NOMO-1 (cell line): ENCODE data around the gene MAPKAP1.

Experiments
- DNase-seq, 2 experiments: peaks; one replicate each; lab custom pipeline; 2025; ENCODE audit not compliant: unreplicated experiment in 2 of 2; lab: John Stamatoyannopoulos, UW

The MAPKAP1 gene

DNA sequence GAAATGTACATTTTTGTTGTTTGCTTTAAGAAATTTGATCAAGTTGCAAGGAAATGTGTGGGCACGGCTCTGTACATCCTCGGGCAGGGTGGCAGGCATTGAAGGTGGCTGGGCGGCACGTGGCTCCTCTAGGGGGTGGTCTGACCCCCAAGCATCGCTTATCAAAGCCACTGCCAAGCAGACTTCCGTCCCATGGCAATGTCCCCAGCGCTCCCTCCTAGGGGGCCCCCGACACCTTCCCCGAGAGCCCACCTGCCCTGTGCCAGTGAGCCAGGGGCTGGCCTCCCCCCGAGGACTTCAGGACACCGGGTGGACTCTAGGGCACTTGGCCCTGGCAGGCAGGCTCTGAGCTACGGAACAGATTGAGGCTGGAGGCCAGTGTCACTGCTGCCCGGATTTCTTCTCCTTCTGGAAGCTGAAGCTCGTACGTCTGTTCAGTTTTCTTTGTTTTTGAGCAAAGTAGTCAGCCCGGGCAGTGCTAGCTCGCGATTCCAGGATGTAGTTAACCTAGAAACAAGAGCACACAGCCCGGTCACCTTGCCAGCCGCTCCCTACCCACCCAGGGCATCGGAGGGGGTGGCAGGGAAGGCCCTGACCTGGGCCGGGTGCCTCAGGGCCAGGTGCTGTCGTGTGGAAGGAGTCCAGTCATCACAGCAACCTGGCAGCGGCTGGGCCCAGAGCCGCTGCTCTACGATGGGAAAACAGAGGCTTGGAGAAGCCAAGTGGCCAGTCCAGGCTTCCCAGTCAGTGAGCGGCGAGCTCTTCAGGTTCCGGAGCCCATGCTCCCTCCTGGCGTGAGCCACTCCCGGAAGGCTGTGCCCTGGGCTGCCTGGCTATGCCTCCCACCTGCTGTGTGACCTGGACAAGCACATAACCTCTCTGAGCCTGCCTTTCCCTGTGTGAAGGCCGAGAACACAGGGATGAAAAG lies 268.2 kb downstream of the MAPKAP1 start:
- DNase-seq: no peak

DNA sequence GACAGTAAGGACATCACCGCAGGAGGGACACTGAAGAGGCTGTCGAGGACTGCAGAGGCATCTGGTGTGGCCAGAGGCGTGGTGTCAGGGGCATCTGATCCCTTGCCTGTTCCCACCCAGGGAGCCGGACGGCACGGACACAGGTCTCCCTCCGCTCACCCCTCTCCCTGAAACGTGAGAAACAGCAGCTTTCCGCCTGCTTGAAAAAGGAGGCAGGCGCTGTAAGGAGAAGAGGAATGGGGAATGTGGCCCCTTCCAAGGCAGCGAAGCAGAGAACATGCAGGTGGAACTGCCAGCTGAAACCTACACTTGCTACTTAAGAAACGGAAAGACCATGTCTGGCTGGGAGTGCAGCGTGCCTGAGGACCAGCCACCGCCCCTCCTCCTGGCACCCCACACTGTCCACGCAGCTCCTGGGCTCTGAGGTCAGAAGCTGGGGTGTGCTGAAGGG lies 269.2 kb downstream of the MAPKAP1 start:
- DNase-seq: no peak

DNA sequence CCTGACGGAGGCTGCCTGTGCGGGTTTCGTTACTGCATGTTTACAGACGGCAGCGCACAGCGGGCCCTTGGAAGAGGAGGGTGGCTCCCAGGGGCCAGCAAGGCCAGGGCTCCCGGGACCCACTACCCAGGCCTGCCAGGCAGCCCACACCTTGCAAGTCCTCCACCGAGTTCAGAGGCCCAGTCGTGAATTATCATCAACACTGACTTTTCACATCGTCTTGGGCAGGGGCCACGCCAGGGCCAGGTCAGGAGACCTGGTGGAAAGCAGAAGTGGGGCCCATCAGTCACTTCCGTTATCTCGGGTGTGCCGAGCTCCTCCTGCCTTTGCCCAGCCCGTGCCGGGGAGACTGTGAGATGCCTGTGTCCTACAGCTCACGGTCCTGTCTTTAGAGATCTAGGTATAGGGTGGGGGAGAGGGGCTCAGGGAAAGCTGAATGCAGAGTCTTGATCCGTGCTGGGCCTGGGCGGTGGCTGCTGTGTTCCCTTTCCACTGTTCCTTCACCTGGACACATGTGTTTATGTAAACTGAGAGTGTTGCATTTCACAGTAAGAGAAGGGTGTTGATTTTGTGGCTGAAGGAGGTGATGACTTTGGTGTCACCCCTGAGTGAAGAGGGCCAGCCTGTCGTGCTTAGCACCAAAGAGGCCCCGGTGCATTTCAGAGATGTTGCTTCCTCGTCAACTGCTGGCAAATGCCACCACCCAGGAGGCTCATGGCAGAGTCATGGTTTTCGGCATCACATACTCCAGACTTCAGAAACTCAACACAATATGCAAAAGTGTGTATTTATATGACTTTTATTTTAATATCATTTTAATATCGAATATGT lies 270.2 kb downstream of the MAPKAP1 start:
- DNase-seq: peak; percentile 68 to 69

DNA sequence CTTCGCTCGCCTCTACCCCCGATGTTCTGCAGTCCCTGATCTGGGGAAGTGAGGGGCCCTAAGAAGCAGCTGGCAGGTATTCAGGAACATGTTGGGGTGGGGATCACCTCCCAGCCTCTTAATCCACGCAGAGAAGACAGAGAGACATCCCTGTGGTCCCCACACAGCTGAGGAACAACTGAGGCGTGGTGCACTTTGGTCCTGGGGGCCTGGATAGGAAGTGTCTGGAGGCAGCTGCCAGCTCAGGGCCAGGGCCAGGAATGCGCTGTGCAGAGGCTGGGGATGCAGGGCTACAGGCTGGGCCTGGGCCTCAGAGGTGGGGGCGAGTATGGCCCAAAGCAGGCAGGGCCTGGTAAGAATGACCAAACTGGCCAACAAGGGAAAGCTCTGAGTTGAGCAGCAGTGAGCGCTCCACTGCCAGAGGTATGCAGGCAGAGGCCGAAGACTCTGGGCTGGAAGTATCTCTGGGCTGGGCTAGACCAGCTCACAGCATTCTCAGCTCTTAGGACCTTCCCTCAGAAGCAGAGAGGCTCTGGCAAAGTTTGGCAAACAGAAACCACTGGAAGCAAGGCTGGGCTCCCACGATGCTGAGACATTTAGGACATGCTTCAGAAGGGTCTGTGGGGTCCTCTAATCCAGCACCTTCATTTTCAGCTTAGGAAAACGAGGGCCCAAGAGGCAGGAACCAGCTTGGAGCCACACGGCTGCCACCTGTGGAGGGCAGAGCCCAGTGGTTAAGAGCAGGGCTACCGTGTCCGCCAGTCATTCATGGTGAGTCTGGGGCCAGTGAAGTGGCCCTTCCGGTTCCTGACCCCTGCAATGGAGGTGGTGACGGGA lies 271.0 kb downstream of the MAPKAP1 start:
- DNase-seq: no peak

DNA sequence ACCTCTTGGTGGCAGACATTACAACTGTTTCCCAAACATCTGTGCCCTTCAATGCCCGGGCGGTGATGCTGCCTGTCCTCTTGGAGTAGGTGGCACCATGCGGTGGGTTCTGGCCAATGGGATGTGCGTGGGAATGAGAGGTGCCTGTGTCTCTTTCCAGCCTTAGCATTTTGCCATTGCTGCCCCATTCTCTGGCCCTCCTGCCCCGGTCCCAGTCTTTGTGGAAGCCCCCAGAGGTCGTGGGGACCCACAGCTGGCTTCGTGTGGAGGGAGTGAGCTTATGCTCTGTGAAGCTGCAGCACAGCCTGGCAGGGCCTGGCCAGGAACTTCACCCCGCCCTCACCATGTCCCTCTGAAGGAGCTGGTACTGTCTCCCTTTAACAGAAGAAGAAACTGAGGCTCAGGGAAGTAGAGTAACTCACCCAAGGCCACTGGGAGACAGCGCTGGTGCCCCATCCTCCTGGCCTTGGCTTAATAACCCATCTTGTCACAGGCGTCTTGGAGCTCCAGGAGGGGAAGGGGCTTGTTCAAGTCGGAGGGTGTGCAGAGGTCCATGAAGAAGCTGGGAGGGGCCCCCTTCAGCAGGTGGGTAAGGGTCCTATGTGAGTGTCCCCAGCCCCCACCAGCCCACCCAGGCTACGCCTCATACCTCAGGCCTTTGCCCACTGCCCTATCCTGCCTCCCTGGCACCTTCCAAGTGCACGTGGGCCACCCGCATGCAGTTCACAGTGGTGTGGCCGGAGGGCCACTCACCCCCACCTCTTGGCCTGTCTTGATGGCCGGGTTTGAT lies 271.8 kb downstream of the MAPKAP1 start:
- no peak for DNase-seq

DNA sequence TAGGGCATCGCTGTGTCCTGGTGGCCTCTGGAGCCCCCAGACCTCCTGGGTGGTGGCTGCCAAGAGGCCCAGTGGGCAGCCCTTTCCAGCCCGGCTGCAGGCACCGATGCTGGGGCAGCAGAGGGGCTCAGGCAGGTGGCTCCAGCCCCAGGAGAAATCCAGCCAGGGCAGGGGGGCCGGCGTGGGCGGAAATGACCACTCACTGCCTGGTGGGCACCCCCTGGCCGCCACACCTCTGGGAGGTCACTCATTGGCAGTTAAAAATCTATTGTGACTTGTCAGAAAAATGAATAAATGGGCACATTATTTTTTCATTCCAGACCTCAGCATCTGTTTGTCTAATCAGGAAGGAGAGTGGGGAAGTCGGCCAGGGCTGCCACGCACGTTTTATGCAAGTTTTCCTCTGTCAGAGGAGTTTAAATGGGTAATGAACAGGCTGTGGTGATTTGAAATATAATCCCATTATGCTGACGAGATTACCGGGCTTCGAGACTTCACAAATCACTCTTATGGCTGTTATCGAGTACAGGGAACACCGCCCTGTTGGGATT lies 273.5 kb downstream of the MAPKAP1 start:
- DNase-seq: no peak

DNA sequence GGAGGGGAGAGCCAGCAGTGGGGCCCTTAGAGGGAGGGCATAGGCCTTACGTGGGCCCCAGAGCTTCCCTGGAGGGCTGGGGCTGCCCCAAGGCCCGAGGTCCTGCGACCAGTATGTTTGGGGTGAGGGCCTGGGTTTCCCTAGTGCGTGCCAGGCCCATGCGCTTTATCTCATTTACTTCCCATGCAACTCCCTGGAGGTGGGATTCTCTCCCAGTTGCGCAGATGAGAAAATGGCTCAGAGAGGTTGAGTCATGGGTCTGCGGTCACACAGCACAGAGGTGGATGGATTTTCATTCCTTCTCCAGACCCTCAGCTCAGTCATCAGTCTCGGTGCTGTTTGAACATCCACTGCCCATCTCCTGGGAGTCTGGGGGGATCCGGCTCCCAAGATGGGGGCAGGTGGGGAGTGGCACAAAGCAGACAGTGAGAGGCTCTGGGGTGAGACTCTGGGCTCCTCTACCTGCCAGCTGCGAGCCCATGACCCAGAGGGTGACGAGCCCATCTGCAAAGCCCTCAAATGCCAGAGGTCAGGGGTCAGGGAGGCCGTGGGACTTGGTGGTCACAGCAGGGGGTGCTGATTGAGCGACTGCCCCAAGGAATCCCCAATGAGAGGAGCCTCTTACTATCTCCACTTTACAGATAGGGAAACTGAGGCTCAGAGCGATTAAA lies 274.2 kb downstream of the MAPKAP1 start:
- no peak for DNase-seq

DNA sequence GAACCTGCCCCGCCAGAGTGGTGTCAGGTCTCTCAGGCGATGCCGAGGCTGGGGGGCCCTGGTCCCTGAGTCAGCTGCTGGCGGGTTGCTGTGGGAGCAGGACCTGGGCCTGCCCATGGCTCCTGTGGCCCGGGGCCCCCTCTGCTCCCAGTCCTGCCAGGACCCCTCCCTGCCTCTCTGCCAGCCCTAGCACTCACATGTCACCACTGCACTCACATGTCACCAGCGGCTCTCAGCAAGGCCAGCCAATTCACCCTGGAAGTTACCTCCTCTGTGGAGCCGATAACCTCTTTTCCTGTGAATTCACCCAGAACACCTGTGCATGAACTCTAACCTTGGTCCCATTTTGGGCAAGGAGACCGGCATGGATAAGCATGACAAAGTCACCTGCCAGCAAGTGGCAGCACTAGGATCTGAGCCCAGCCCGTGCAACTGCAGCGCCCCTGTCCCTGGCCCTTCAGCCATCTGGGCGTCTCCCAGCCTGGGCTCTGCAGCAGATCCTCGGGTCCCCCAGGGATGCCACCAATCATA lies 275.2 kb downstream of the MAPKAP1 start:
- DNase-seq: no peak

DNA sequence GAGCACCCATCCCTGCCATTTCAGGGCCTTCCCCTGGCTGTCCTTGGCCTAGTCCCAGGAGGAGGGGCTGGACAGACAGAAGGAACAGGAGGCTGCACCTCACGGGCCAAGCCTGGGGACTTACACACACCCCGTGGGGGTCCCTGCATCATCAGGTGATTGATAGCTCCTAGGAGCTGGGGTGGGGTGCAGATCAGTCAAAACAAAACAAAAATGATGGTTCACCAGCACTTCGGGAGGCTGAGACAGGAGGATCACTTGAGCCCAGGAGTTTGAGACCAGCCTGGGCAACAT lies 276.0 kb downstream of the MAPKAP1 start:
- no peak for DNase-seq

DNA sequence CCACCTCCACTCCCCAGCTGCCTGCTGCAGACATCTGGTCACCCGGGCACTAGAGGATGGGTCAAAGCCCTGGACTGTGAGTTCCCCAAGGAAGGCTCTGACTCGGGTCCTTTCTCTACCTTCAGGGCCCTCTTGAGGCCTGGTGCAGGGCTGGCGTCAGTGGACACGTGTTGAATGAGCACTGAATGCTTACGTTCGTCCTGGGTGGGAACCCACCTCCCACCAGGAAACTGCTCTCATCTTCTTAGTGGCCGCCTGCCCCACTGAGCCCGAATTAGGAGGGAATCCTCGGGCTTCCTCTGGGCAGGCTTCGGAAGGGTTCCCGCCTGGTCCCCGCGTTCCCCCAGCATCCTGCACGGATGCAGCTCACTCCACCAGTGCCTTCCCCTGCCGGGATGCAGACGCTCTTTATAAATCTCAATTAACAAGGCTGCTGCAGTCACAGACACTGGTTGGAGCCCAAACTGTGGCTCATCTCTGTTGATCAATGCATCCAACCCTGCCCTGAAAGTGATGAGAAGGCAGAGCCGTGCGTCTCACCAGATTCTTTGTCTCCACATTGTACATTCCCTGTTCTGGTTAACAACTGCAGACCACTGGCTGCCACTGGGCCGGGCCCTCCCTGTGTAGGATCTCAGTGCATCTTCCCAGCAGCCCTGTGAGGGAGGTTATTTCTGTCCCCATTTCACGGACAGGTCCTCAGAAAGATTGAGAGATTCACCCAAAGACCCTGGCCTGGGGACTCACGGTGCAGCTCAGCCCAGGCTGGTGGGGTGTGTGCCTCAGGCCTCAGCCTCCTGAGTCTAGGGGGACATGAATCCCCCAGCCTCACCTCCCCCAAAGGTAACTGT lies 276.6 kb downstream of the MAPKAP1 start:
- no peak for DNase-seq

DNA sequence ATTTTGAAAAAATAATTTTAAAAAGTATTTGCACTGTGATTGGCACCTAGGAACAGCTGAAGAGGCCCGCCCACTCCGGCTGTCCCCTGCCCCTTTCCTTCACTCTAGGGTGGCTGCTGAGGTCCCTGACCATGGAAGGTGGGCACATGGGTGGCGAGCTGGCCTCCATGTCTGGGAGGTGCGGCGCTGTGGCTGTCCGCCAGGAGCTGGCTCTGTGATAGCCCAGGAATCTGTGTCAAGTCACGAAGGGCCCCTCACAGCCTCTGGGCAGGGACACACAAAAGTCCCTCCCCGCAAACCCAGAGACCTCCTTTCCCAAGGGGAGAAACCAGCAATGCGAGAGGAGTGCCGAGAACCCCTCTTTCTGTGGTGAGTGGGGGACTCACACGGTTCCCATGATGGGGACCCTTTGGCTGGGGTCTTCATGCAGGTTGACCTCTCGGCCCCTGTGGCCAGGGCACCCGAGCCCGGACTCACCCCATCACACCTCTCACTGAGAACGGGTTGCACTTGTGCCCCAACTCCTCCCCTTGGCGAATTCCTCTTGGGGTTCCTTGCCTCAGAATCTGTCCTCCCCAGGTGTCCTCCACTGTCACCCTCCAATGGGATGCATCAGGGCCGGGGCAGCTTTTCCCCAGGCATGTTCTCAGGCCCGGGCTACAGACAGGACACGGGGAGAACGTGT lies 277.4 kb downstream of the MAPKAP1 start:
- no peak for DNase-seq

DNA sequence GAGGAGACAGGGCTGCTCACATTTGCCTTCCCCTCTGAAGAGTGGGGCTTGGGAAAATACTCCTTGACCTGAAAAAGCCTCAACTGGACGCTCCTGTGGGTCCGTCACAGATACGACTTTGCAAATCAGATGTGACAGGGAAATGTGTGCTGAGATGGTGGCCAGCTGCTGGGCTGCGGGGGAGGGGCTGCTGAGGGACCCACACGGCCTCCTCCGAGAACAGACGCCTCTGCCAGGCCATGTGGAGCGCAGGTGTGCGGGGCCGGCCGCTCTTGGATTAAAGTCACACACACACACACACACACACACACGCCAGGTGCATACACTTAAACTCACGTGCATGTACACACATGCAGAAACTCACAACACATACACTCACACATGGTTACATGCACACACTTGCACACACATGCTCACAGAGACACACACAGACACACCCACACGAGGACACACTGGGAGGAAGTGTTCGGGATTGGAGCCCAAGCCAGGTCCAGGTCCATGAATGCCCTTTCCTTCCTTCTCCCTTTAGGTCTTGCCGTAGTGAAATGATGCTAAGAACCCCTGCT lies 278.0 kb downstream of the MAPKAP1 start:
- DNase-seq: no peak

DNA sequence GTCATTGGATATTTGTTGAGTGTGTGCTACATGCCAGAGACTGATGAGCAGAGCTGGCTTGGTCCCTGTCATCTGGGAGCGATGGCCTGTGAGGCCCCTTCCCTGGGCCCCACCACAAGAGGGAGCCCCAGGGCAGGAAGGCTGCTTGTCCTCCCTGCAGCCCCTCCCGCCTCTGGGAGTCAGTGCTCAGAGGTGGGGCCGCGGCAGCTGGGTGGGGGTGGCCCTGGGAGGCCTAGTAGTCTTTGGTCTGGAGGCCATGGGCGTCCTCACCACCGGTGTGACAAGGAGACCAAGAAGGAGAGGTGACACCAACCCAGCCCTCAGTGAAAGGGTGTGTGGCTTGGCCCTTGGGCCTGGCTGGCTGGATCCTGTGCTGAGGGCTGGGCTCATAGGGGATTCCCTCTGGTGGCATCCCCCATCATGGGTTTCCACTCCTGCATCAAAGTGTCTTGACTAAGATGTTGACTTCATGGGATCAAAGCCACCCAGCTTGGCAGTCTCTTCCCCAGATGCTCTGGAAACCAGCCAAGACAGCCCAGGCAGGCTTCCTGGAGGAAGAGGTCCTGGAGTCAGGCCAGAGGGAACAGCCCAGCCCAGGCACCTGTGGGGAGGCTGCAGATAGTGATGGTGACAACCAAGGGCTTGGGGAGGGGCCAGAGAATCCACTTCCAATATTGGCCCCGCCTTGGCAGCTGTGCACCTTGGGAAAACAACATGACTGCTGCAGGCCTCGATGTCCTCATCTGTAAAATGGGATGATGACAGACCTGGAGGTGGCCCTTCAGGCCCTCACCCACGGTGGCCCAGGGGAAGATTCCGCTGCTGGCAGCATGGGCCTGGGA lies 278.7 kb downstream of the MAPKAP1 start:
- peak in 1 of 2 experiments; percentile 22 for DNase-seq

DNA sequence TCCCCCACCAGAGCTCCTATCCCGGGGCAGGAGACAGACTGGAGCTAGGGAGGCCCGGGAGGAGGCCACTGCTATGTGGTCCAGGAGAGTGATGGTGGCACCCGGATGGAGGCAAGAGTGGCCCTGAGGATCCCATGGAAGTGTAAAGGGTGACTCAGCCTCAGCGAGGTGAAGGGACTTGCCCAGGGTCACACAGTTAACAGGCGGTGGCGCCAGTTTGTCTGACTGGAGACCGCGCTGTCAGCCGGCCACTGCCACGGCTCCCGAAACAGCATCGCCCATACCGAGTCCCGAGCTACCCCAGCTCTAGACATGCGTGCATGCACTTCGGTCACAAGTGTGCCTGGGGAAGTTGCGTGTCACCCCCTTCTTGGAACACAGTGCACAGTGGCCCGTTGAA lies 279.5 kb downstream of the MAPKAP1 start:
- DNase-seq: no peak

DNA sequence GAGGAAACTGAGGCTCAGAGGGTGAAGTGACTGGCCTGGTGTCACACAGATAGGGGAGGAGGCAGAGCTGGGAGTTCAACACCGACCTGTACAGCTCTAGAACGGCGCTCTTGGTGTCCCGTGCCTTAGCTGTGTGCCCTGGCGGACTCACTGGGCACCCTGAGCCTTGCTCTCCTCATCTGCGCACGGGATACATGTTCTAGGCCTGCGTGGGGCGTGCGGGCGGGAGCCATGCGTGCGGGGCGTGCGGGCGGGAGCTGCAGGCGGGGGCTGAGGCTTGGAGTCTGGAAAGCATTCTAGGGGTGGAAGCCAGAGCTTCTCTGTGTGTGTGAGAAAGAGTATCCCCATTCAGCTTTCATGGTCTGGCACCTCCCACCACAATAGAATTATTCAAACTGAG lies 280.1 kb downstream of the MAPKAP1 start:
- DNase-seq: no peak

DNA sequence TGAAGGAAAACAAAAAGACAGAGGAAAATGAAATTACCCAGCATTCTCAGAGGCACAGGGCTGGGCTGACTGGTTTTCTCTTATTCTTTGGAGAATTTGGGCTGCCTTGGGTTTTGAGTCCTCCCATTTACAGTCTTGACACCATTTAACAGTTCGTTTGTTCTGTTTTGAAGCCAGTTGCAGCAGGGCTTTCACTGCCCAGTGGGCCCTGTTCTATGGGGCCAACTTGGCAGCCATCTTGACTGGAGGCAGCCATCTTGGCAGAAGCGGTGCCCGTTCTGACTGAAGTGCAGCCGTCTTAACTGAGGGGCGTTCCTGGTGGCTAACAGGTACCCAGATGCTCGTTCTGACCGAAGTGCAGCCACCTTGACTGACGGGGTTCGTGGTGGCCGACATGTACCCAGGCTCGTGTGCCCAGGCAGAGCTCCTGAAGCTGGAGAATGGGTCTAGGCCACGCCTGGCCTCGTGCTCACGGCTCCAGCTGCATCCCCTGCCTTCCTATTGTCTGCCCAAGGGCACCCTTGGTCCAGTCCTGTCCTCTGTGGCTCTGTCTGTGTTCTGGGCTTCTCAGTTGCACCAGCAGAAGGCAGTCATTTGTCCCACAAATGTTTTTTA lies 281.0 kb downstream of the MAPKAP1 start:
- DNase-seq: no peak
